Muscle layer of colon (tissue), 2 donors: ENCODE measurements around the gene ADCY3.
A peak's percentile ranks its signal among the peaks of the same experiment; 100 is the strongest.

Experiments
- H3K27ac ChIP-seq: one replicate; pipeline ENCODE4 v1.7.0; 2013; ENCODE audit warnings: low read depth, mild to moderate bottlenecking, low read length, moderate library complexity
- H3K27me3 ChIP-seq, 2 donors: one replicate each; pipeline ENCODE4 v1.7.0; 2013; ENCODE audit warnings: low read length in 2 of 2, mild to moderate bottlenecking in 2 of 2; ENCODE audit not compliant: insufficient read depth in 2 of 2, control insufficient read depth in 1 of 2
- H3K36me3 ChIP-seq: one replicate; pipeline ENCODE4 v1.7.0; 2013; ENCODE audit warnings: mild to moderate bottlenecking, low read length; ENCODE audit not compliant: insufficient read depth
- H3K4me1 ChIP-seq: one replicate; pipeline ENCODE4 v1.7.0; 2013; ENCODE audit warnings: mild to moderate bottlenecking, low read length; ENCODE audit not compliant: insufficient read depth
- H3K4me3 ChIP-seq, 2 donors: one replicate each; pipeline ENCODE4 v1.7.0; 2013; ENCODE audit warnings: low read length in 2 of 2, low read depth in 1 of 2, mild to moderate bottlenecking in 1 of 2, moderate library complexity in 1 of 2
- H3K9ac ChIP-seq: one replicate; pipeline ENCODE4 v1.7.0; 2013; ENCODE audit warnings: low read length
- H3K9me3 ChIP-seq: one replicate; pipeline ENCODE4 v1.7.0; 2013; ENCODE audit warnings: mild to moderate bottlenecking, low read length
- donor health status: abdominal sarcoma.
- donor health status: Adenocarcinoma of cecum.

The ADCY3 gene

GRCh38 chr2:24945907-24946306 is 25.9 kb upstream of the ADCY3 start:
- H3K9me3 ChIP-seq, result no peaks in the 10 kb centered on the region
- H3K27me3 ChIP-seq, result no peaks in the 10 kb centered on the region
- H3K27ac ChIP-seq, result no peak overlapping the region
- H3K36me3 ChIP-seq, result peaks cover 17% of the 10 kb centered on the region
- no peaks in the 10 kb centered on the region for H3K4me1 ChIP-seq
- H3K9ac ChIP-seq, result no peak overlapping the region
- H3K4me3 ChIP-seq, result no peak overlapping the region

DNA sequence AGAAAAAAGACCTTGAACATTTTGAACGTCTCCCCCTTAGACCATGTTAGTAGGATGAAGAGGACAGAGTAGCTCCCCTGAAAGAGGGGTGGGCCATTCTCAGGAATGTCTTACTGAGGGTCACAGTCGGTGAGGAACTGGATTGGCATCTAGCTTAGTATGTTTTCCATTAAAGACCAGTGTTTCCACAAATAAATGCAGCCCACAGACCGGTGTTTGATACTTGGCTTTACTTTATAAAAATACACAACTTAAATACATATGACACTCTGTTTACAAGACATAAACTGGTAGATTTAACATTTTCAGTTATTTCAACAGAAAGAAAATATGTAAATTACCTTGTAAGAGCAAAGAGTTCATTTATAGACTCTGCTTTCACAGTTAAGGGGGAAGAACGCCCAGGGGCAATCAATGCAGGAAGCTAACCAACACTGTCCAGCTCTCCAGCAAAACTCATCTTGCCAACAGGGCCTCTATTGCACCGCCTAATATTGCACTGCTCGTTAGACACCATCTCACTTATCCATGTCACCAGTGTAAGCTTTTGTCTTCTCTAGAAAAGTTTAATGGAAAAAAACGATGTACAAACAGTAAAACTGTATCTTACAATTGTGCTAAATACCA is 23.5 kb upstream of the ADCY3 start:
- H3K4me3 ChIP-seq, result no peak overlapping the region
- no peak overlapping the region for H3K27ac ChIP-seq

DNA sequence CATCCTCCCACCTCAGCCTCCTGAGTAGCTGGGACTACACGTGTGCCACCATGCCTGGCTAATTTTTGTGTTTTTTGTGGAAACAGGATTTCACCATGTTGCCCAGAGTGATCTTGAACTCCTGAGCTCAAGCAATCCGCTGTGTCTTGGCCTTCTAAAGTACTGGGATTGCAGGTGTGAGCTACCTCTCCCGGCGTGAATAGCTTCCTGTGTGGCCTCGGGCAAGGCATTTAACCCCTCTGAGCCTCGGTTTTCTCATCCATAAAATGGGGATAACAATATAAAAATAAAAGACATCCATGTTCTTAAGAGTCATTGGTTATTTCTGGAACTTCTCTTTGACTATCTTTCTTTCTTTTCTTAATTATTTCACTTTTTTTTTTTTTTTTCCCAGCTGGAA is 19.3 kb upstream of the ADCY3 start:
- Histone ChIP-seq H3K4me3 (no peak overlapping the region), H3K27me3 (no peaks in the 10 kb centered on the region), H3K9ac (no peak overlapping the region), H3K36me3 (no peaks in the 10 kb centered on the region), H3K4me1 (no peaks in the 10 kb centered on the region), H3K9me3 (no peaks in the 10 kb centered on the region), H3K27ac (no peak overlapping the region)

More for the DNA sequence above, 23.5 kb upstream of the ADCY3 start:
- no peak overlapping the region for H3K9ac ChIP-seq
- no peaks in the 10 kb centered on the region for H3K9me3 ChIP-seq
- no peaks in the 10 kb centered on the region for H3K4me1 ChIP-seq
- H3K27me3 ChIP-seq, result no peaks in the 10 kb centered on the region
- H3K36me3 ChIP-seq, result peaks cover 14% of the 10 kb centered on the region

- no peak overlapping the region for H3K4me3 ChIP-seq
- H3K27me3 ChIP-seq, result no peaks in the 10 kb centered on the region
- no peaks in the 10 kb centered on the region for H3K9me3 ChIP-seq
- no peaks in the 10 kb centered on the region for H3K4me1 ChIP-seq
- no peak overlapping the region for H3K9ac ChIP-seq
- H3K36me3 ChIP-seq, result no peaks in the 10 kb centered on the region
- H3K27ac ChIP-seq, result no peak overlapping the region
Observed at GRCh38 chr2:24937236-24937635, 17.2 kb upstream of the ADCY3 start.

- no peak overlapping the region for H3K9ac ChIP-seq
- H3K27me3 ChIP-seq, result no peaks in the 10 kb centered on the region
- H3K36me3 ChIP-seq, result no peaks in the 10 kb centered on the region
- H3K27ac ChIP-seq, result no peak overlapping the region
- H3K9me3 ChIP-seq, result no peaks in the 10 kb centered on the region
- no peaks in the 10 kb centered on the region for H3K4me1 ChIP-seq
- no peak overlapping the region for H3K4me3 ChIP-seq
Observed at GRCh38 chr2:24935145-24935544, 15.1 kb upstream of the ADCY3 start.

DNA sequence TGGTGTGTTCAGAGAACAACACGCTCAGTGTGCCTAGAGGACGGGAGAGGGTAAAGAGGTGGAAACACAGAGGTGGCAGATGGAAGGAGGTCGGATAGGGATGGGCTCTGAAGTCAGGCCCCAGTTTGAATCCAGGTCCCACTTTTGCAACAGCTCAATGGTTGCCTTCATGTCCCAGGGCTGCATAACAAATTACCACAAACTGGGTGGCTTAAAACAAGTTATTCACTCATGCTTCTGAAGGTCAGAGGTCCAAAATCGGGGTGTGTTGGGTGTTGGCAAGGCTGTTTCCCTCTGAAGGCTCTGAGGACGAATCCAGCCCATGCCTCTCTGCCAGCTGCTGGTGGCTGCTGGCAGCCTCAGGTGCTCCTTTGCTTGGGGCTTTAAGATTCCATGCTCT is 12.7 kb upstream of the ADCY3 start:
- no peak overlapping the region for H3K9ac ChIP-seq
- H3K4me3 ChIP-seq, result no peak overlapping the region
- H3K27ac ChIP-seq, result no peak overlapping the region
- no peaks in the 10 kb centered on the region for H3K36me3 ChIP-seq
- H3K9me3 ChIP-seq, result no peaks in the 10 kb centered on the region
- no peaks in the 10 kb centered on the region for H3K27me3 ChIP-seq
- H3K4me1 ChIP-seq, result no peaks in the 10 kb centered on the region

DNA sequence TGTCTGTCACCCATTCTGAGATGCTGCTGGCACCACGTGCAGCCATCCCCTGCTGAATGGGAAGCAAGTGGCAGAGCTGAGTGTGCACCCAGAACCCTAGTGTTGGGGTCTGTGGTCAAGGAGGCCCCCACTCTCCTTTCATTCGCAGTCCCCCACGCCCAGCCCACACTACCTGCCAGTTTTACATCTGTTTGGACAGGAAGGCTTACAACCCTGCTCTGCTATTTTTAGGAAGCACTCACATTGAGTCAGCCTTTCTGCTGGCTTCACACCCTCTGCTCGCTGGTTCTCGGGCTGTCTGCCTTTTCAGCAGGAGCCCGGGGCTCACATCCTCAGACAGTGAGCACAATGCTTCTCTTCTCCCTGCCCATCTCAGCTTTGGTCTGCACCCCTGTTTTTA is 10.7 kb upstream of the ADCY3 start:
- Histone ChIP-seq H3K36me3 (no peaks in the 10 kb centered on the region), H3K27ac (no peak overlapping the region), H3K27me3 (no peaks in the 10 kb centered on the region), H3K4me1 (peaks cover 8% of the 10 kb centered on the region), H3K4me3 (no peak overlapping the region), H3K9me3 (no peaks in the 10 kb centered on the region), H3K9ac (no peak overlapping the region)

DNA sequence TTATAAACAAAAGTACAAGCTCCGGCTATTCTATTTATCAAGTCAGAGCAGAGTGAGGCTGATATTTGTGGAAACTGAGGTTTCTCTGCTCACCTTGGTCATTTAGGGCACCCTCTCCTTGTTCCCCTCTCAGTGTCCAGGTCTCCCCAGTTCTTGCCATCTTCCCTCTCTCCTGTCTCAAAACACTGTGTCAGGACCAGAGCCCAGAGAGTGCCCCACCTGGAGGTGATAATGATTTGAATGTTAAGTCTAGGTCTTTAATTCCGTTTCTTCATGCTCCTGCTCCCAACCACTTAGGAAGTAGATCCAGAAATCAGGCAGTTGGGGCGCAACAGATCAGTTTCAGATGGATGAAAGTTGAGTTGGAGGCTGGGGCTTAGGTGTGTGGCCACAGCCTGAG is 9.2 kb upstream of the ADCY3 start:
- Histone ChIP-seq H3K27ac (no peak overlapping the region), H3K9me3 (no peaks in the 10 kb centered on the region), H3K36me3 (no peaks in the 10 kb centered on the region), H3K27me3 (no peaks in the 10 kb centered on the region), H3K4me1 (peaks cover 8% of the 10 kb centered on the region), H3K9ac (no peak overlapping the region), H3K4me3 (no peak overlapping the region)

- Histone ChIP-seq H3K27ac (no peak overlapping the region), H3K27me3 (no peaks in the 10 kb centered on the region), H3K9ac (no peak overlapping the region), H3K36me3 (no peaks in the 10 kb centered on the region), H3K4me3 (no peak overlapping the region), H3K9me3 (no peaks in the 10 kb centered on the region), H3K4me1 (peaks cover 8% of the 10 kb centered on the region)
Observed at GRCh38 chr2:24928036-24928435, 8.0 kb upstream of the ADCY3 start.

- Histone ChIP-seq H3K4me3 (peak overlapping the region; percentile 3 to 41), H3K9me3 (no peaks in the 10 kb centered on the region), H3K27ac (no peak overlapping the region), H3K4me1 (peaks cover 8% of the 10 kb centered on the region), H3K9ac (no peak overlapping the region), H3K27me3 (no peaks in the 10 kb centered on the region), H3K36me3 (no peaks in the 10 kb centered on the region)
Observed at GRCh38 chr2:24926602-24927252, 6.7 kb upstream of the ADCY3 start.

- Histone ChIP-seq H3K36me3 (no peaks in the 10 kb centered on the region), H3K4me3 (peak overlapping the region in 1 of 2 donors; percentile 41), H3K27me3 (no peaks in the 10 kb centered on the region), H3K9ac (no peak overlapping the region), H3K4me1 (peaks cover 8% of the 10 kb centered on the region), H3K9me3 (no peaks in the 10 kb centered on the region), H3K27ac (no peak overlapping the region)
Observed at GRCh38 chr2:24926220-24926601, 6.2 kb upstream of the ADCY3 start.

DNA sequence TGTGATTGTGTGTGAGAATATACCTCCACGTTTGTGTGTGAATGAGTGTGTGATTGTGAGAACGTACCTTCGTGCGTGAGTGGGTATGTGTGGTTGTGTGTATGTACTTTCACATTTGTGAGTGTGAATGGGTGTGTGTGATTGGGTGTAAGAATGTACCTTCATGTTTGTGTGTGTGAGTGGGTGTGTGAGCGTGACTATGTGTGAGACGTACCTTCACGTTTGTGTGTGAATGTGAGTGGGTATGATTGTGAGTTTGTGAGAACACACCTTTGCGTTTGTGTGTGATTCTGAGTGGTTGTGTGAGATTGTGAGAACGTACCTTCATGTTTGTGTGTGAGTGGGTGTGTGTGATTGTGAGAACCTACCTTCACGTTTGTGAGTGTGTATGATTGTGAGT is 5.8 kb upstream of the ADCY3 start:
- Histone ChIP-seq H3K4me1 (peaks cover 8% of the 10 kb centered on the region), H3K4me3 (no peak overlapping the region), H3K9me3 (no peaks in the 10 kb centered on the region), H3K27me3 (no peaks in the 10 kb centered on the region), H3K27ac (no peak overlapping the region), H3K9ac (no peak overlapping the region), H3K36me3 (no peaks in the 10 kb centered on the region)
